Chondrocyte (in vitro differentiated cells): ENCODE measurements around the gene BICD2. TPM values are rescaled to one million over a fixed set of nuclear protein-coding genes. Genes with fewer than 3 reads are reported as not detected.
A peak's percentile ranks its signal among the peaks of the same experiment; 100 is the strongest.

Source experiments
- DNase-seq: peaks from one replicate; pipeline ENCODE4 v3.0.0; 2021; ENCODE audit warnings: mixed read lengths, low spot score
- H3K27ac Mint-ChIP-seq: one replicate; pipeline ENCODE4 v1.8.0; 2021; ENCODE audit warnings: mild to moderate bottlenecking, moderate library complexity, mixed read lengths; ENCODE audit not compliant: unreplicated experiment
- H3K27me3 Mint-ChIP-seq: 2 replicates; pipeline ENCODE4 v1.8.0; 2021; ENCODE audit warnings: low read depth, mixed read lengths
- H3K36me3 Mint-ChIP-seq: 2 replicates; pipeline ENCODE4 v1.8.0; 2021; ENCODE audit warnings: low read depth, mixed read lengths
- H3K4me1 Mint-ChIP-seq: 2 replicates; pipeline ENCODE4 v1.8.0; 2021; ENCODE audit warnings: low read depth, mild to moderate bottlenecking, mixed read lengths
- H3K4me3 Mint-ChIP-seq: one replicate; pipeline ENCODE4 v1.8.0; 2021; ENCODE audit warnings: mild to moderate bottlenecking, moderate library complexity, mixed read lengths; ENCODE audit not compliant: unreplicated experiment
- H3K9me3 Mint-ChIP-seq: 2 replicates; pipeline ENCODE4 v1.8.0; 2021; ENCODE audit warnings: low read depth, mixed read lengths
- CTCF ChIP-seq: fragments of 200-600 bp; sonication (generic); IDR thresholded peaks from 2 replicates; pipeline ENCODE4 v1.5.0; 2021; ENCODE audit warnings: antibody characterized with exemption, mild to moderate bottlenecking, moderate library complexity
- total RNA-seq: library from RNA; stranded (reverse); gene quantifications from 3 replicates; pipeline ENCODE4 v1.2.1, GENCODE V29; 2021

BICD2 gene
- total RNA-seq, 1 donor from 2014 or later = 41.9 TPM

GRCh38 chr9:92679413-92680165 lies 85.0 kb downstream of the BICD2 start:
- H3K27me3 Mint-ChIP-seq = no peaks in the 10 kb centered on the region
- no peak overlapping the region for H3K4me3 Mint-ChIP-seq
- no peaks in the 10 kb centered on the region for H3K9me3 Mint-ChIP-seq
- H3K36me3 Mint-ChIP-seq = no peaks in the 10 kb centered on the region
- no peaks in the 10 kb centered on the region for H3K4me1 Mint-ChIP-seq
- TF ChIP-seq CTCF = no peak
- H3K27ac Mint-ChIP-seq = no peak overlapping the region
- DNase-seq = no peak

- no peaks in the 10 kb centered on the region for H3K9me3 Mint-ChIP-seq
- no peaks in the 10 kb centered on the region for H3K27me3 Mint-ChIP-seq
- peaks cover 38% of the 10 kb centered on the region for H3K4me1 Mint-ChIP-seq
- no peak for DNase-seq
- no peak for TF ChIP-seq CTCF
- H3K36me3 Mint-ChIP-seq = peaks cover 6% of the 10 kb centered on the region
- H3K4me3 Mint-ChIP-seq = peak overlapping the region; percentile 90
- H3K27ac Mint-ChIP-seq = peak overlapping the region; percentile 79
These were observed 93.3 kb downstream of the BICD2 start for GRCh38 chr9:92671323-92671722.

- Mint-ChIP-seq H3K4me3 (peak within 1 kb of the TSS; percentile 90), H3K36me3 (peaks cover 6% of the 10 kb centered on the region), H3K27me3 (no peaks in the 10 kb centered on the region), H3K4me1 (peaks cover 45% of the 10 kb centered on the region), H3K27ac (peak within 1 kb of the TSS; percentile 96), H3K9me3 (no peaks in the 10 kb centered on the region)
- peak; percentile 99 for DNase-seq
- no peak for TF ChIP-seq CTCF
These were observed 94.5 kb downstream of the BICD2 start, which contains the start of gene IPPK for GRCh38 chr9:92669890-92670708. Gene IPPK (minus strand): TSS chr9:92670131. CDS start chr9:92669988, 143 bp downstream.

GRCh38 chr9:92669527-92669889 lies 95.1 kb downstream of the BICD2 start:
- Mint-ChIP-seq H3K4me1 (peaks cover 51% of the 10 kb centered on the region), H3K36me3 (peaks cover 6% of the 10 kb centered on the region), H3K4me3 (peak overlapping the region; percentile 90), H3K27ac (peak overlapping the region; percentile 94), H3K27me3 (no peaks in the 10 kb centered on the region), H3K9me3 (no peaks in the 10 kb centered on the region)
- no peak for DNase-seq
- no peak for TF ChIP-seq CTCF

GRCh38 chr9:92668746-92669526 lies 95.7 kb downstream of the BICD2 start:
- no peak for DNase-seq
- Mint-ChIP-seq H3K4me1 (peaks cover 53% of the 10 kb centered on the region), H3K27me3 (no peaks in the 10 kb centered on the region), H3K4me3 (peak overlapping the region; percentile 90), H3K27ac (peak overlapping the region; percentile 94), H3K36me3 (peaks cover 6% of the 10 kb centered on the region), H3K9me3 (no peaks in the 10 kb centered on the region)
- no peak for TF ChIP-seq CTCF
